Body of pancreas (tissue), 4 donors: ENCODE data around the gene ZRANB3.

ENCODE experiments used
- POLR2A ChIP-seq, 3 donors: fragments of 450-650 bp; IDR thresholded peaks; one replicate each; pipeline ENCODE4 v1.6.1; 2016; ENCODE audit warnings: antibody characterized with exemption in 3 of 3, mild to moderate bottlenecking in 2 of 3
- TF ChIP-seq, protein P1 (sequence below), 7 experiments: fragments of 450-650 bp in 4 of 7; fragments of 200-600 bp in 3 of 7; sonication (generic) in 3 of 7; IDR thresholded peaks; one replicate each; pipeline ENCODE4 v1.5.1; 2016 to 2019; ENCODE audit warnings: antibody characterized with exemption in 7 of 7

DNA sequence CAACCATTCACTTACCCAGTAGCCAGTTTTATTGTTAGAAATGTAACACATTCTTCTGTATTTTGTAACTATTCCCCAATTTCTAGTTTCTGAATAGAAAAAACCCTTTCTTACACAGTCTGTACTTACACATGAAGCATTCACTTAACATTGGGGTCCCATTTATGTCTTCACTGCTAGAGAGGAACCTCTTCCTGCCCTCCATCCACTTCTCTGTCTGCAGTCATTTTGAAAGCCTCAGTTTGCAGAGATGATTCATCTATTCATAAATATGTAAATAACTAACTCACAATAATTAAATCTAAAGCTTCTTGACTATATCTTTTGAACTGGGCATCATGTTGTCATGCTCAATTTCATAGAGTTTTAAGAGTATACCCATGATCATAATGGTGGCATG, 55.9 kb downstream of the ZRANB3 start:
- TF ChIP-seq, protein P1, sequence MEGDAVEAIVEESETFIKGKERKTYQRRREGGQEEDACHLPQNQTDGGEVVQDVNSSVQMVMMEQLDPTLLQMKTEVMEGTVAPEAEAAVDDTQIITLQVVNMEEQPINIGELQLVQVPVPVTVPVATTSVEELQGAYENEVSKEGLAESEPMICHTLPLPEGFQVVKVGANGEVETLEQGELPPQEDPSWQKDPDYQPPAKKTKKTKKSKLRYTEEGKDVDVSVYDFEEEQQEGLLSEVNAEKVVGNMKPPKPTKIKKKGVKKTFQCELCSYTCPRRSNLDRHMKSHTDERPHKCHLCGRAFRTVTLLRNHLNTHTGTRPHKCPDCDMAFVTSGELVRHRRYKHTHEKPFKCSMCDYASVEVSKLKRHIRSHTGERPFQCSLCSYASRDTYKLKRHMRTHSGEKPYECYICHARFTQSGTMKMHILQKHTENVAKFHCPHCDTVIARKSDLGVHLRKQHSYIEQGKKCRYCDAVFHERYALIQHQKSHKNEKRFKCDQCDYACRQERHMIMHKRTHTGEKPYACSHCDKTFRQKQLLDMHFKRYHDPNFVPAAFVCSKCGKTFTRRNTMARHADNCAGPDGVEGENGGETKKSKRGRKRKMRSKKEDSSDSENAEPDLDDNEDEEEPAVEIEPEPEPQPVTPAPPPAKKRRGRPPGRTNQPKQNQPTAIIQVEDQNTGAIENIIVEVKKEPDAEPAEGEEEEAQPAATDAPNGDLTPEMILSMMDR (IDR thresholded peaks at IDR 0.05) = no peak
- TF ChIP-seq POLR2A (IDR thresholded peaks at IDR 0.05) = no peak
